HEK293T (cell line): Measurements from ENCODE around the gene VTCN1.
A peak's percentile ranks its signal among the peaks of the same experiment; 100 is the strongest.
"Not testable (repeated sequence)": the region's sequence is repeated elsewhere in the genome, so short reads cannot be mapped to it uniquely, and the experiment has no call there.

ENCODE experiments used
- CTCF ChIA-PET: fragments of 350-600 bp; formaldehyde crosslinking; extraction: SDS; loops from one replicate; lab custom pipeline; 2021; ENCODE audit warnings: antibody characterized with exemption, inconsistent platforms; lab: Yijun Ruan, JAX
- POLR2A ChIA-PET: fragments of 350-600 bp; formaldehyde crosslinking; extraction: SDS; loops from one replicate; lab custom pipeline; 2020; ENCODE audit warnings: antibody characterized with exemption, inconsistent platforms; lab: Yijun Ruan, JAX
- DNase-seq: peaks from one replicate; pipeline ENCODE4 v3.0.0; 2012; ENCODE audit warnings: mixed read lengths; ENCODE audit errors: extremely low spot score
- ARNT ChIP-seq: fragments of 450-650 bp; IDR thresholded peaks from 2 replicates; pipeline ENCODE4 v1.6.1; 2017; ENCODE audit warnings: mild to moderate bottlenecking
- BHLHE40 ChIP-seq: fragments of 450-650 bp; IDR thresholded peaks from 2 replicates; pipeline ENCODE4 v1.6.1; 2016; ENCODE audit warnings: mild to moderate bottlenecking, moderate library complexity, borderline replicate concordance
- CTBP1 ChIP-seq: fragments of 450-650 bp; IDR thresholded peaks from 2 replicates; pipeline ENCODE4 v1.6.1; 2016; ENCODE audit warnings: borderline replicate concordance
- ELF4 ChIP-seq: fragments of 450-650 bp; IDR thresholded peaks from 2 replicates; pipeline ENCODE4 v1.6.1; 2017; ENCODE audit warnings: antibody characterized with exemption
- FOXA1 ChIP-seq: fragments of 450-650 bp; IDR thresholded peaks from 2 replicates; pipeline ENCODE4 v1.6.1; 2016; ENCODE audit warnings: mild to moderate bottlenecking
- FOXK2 ChIP-seq: fragments of 450-650 bp; IDR thresholded peaks from 2 replicates; pipeline ENCODE4 v1.6.1; 2016; ENCODE audit warnings: mild to moderate bottlenecking
- FOXM1 ChIP-seq: fragments of 450-650 bp; IDR thresholded peaks from 2 replicates; pipeline ENCODE4 v1.6.1; 2017; ENCODE audit warnings: mild to moderate bottlenecking, borderline replicate concordance
- HDGF ChIP-seq: fragments of 450-650 bp; IDR thresholded peaks from 2 replicates; pipeline ENCODE4 v1.6.1; 2017; ENCODE audit warnings: antibody characterized with exemption, borderline replicate concordance
- L3MBTL2 ChIP-seq: fragments of 450-650 bp; conservative IDR thresholded peaks from 2 replicates; pipeline ENCODE4 v1.6.1; 2016; ENCODE audit warnings: mild to moderate bottlenecking
- LEF1 ChIP-seq: fragments of 450-650 bp; IDR thresholded peaks from 2 replicates; pipeline ENCODE4 v1.6.1; 2017; ENCODE audit warnings: mild to moderate bottlenecking, borderline replicate concordance
- NFRKB ChIP-seq: fragments of 450-650 bp; IDR thresholded peaks from 2 replicates; pipeline ENCODE4 v1.6.1; 2016; ENCODE audit warnings: mild to moderate bottlenecking, moderate library complexity
- PKNOX1 ChIP-seq: fragments of 450-650 bp; IDR thresholded peaks from 2 replicates; pipeline ENCODE4 v1.6.1; 2016
- SP1 ChIP-seq: fragments of 450-650 bp; IDR thresholded peaks from 2 replicates; pipeline ENCODE4 v1.6.1; 2017
- SUZ12 ChIP-seq: fragments of 450-650 bp; IDR thresholded peaks from 2 replicates; pipeline ENCODE4 v1.6.1; 2016; ENCODE audit warnings: mild to moderate bottlenecking
- TARDBP ChIP-seq: fragments of 450-650 bp; IDR thresholded peaks from 2 replicates; pipeline ENCODE4 v1.6.1; 2016
- ZNF384 ChIP-seq: fragments of 450-650 bp; IDR thresholded peaks from 2 replicates; pipeline ENCODE4 v1.6.1; 2016

VTCN1 gene

GRCh38 chr1:117166076-117166475 is 44.7 kb downstream of the VTCN1 start:
- POLR2A ChIA-PET: no interaction called here
- CTCF ChIA-PET: no interaction called here
- DNase-seq: no peak
- TF ChIP-seq FOXM1 (no peak), CTBP1 (no peak)

GRCh38 chr1:117164209-117164608 is 46.5 kb downstream of the VTCN1 start:
- DNase-seq: no peak
- ChIA-PET POLR2A (interaction anchor here (0.8 kb wide), 1 partner anchor 10 kb away, joined by 3 read pairs; no protein-coding TSS in a partner anchor), CTCF (no interaction called here)
- TF ChIP-seq SUZ12: no peak
- TF ChIP-seq TARDBP: no peak
- no peak for TF ChIP-seq BHLHE40
- TF ChIP-seq FOXM1: no peak
- TF ChIP-seq LEF1: no peak
- TF ChIP-seq SP1: no peak
- no peak for TF ChIP-seq ARNT
- TF ChIP-seq HDGF: no peak
- TF ChIP-seq ELF4: no peak
- no peak for TF ChIP-seq PKNOX1
- no peak for TF ChIP-seq FOXA1
- no peak for TF ChIP-seq FOXK2
- no peak for TF ChIP-seq CTBP1
- no peak for TF ChIP-seq ZNF384
- TF ChIP-seq L3MBTL2: no peak
- TF ChIP-seq NFRKB: no peak

GRCh38 chr1:117162816-117163215 is 47.9 kb downstream of the VTCN1 start:
- DNase-seq: no peak
- no peak for TF ChIP-seq SUZ12
- no peak for TF ChIP-seq CTBP1
- TF ChIP-seq HDGF: no peak
- no peak for TF ChIP-seq ZNF384
- no peak for TF ChIP-seq NFRKB
- TF ChIP-seq FOXM1: no peak
- TF ChIP-seq ELF4: no peak
- CTCF ChIA-PET: interaction anchor here (1.1 kb wide), 1 partner anchor 13 kb away, joined by 3 read pairs; no protein-coding TSS in a partner anchor
- POLR2A ChIA-PET: no interaction called here

- TF ChIP-seq HDGF (no peak), BHLHE40 (no peak), L3MBTL2 (no peak), ZNF384 (no peak), SP1 (no peak), LEF1 (no peak), FOXM1 (no peak), ELF4 (no peak), TARDBP (no peak), SUZ12 (no peak), FOXK2 (no peak), NFRKB (no peak), ARNT (no peak), FOXA1 (no peak), PKNOX1 (no peak), CTBP1 (no peak)
- ChIA-PET CTCF (interaction anchor here (1.1 kb wide), 1 partner anchor 14 kb away, joined by 3 read pairs; no protein-coding TSS in a partner anchor), POLR2A (no interaction called here)
- DNase-seq: no peak
Observed at GRCh38 chr1:117161887-117162286, 48.8 kb downstream of the VTCN1 start.

- DNase-seq, CTCF ChIA-PET, POLR2A ChIA-PET: not testable (repeated sequence)
Observed at GRCh38 chr1:117151305-117151704, 59.4 kb downstream of the VTCN1 start.

DNA sequence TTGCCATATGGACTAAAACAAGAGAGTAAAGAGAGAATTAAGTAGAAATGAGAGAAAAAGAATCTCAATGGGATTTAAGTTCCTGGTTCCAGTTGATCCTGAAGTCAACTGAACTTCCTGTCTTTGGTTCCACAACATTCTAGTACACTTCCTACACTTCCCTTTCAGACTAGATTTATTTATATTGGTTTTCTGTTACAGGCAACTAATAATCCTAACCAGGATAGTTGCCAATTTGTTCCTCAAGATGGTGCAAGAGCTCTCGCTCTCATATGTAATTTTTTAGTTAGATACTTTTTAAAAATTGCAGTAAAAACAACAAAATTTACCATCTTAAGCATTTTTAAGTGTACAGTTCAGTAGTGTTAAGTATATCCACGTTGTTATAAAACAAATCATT is 60.4 kb downstream of the VTCN1 start:
- TF ChIP-seq FOXM1 (no peak), NFRKB (no peak)
- CTCF ChIA-PET: no interaction called here
- POLR2A ChIA-PET: interaction anchor here (0.6 kb wide), 1 partner anchor 90 kb away, joined by 3 read pairs; the partner anchor contains the start of gene TTF2
- no peak for DNase-seq

DNA sequence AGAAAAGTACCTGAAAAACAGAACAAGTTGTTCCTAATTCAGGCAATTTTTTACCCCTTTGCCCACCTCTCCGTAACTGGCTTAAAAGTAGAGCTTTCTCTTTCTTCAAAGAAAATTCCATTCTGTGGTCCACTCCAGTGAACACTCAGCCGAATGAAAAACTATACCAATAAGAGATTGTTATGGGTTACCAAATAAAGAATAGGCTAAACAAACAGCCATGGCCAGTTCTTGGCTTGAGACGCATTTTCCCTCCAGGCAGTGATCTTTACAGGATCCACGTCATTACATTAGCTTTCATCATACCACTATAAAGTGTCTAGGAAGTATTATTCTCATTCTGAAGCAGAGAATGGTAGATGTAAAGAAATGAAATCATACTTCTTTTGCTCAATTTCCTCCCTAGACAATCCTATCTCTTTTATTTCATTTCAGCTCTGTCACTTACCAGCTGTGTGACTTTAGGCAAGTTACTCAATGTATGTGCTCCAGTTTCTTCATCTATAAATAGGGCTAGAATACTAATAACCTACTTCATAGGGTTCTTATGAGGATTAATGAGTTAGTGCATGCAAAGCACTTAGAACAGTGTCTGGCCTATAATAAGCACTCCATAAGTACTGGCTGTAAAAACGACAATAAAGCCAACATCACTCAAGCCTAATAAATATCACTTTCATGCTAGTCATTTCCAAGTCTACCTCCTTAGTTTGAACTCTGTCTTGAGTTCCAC is 62.7 kb downstream of the VTCN1 start:
- ChIA-PET POLR2A (interaction anchor here (0.7 kb wide), 1 partner anchor 34 kb away, joined by 3 read pairs; no protein-coding TSS in a partner anchor), CTCF (interaction anchor here (0.6 kb wide), 1 partner anchor 19 kb away, joined by 4 read pairs; no protein-coding TSS in a partner anchor)
- peak; percentile 69; the same call in 1 of the 2 replicates for TF ChIP-seq ARNT
- no peak for TF ChIP-seq FOXM1
- TF ChIP-seq PKNOX1: peak; percentile 89
- no peak for TF ChIP-seq BHLHE40
- peak; percentile 65; the same call in 1 of the 2 replicates for TF ChIP-seq CTBP1
- TF ChIP-seq ZNF384: no peak
- peak; percentile 39 for DNase-seq
